Lung (tissue), 12 donors: ENCODE results near the gene ZBTB45. TPM values are rescaled to one million over a fixed set of nuclear protein-coding genes. Genes with fewer than 3 reads are reported as not detected.
A peak's percentile ranks its signal among the peaks of the same experiment; 100 is the strongest.

Experiments used
- ATAC-seq: fragments of 200-7000 bp; cut with Tn5 transposase; one replicate; pipeline ENCODE4 v1.9.1; 2020; ENCODE audit warnings: moderate number of reproducible peaks; ENCODE audit not compliant: insufficient read depth, low FRiP score
- DNase-seq, 3 donors: peaks; one replicate each; pipeline ENCODE4 v3.0.0-alpha.2; 2013 to 2017
- H3K27ac ChIP-seq, 2 donors: one replicate each; pipeline ENCODE4 v1.5.1; 2013; ENCODE audit warnings: mild to moderate bottlenecking in 2 of 2, moderate library complexity in 2 of 2, control low read depth in 1 of 2, inconsistent platforms in 1 of 2, low read depth in 1 of 2, low read length in 1 of 2
- H3K27me3 ChIP-seq, 3 donors: one replicate each; pipeline ENCODE4 v1.5.1; 2013; ENCODE audit warnings: low read length in 2 of 3; ENCODE audit not compliant: control insufficient read depth in 3 of 3, insufficient read depth in 3 of 3
- H3K36me3 ChIP-seq, 4 donors: one replicate each; pipeline ENCODE4 v1.5.1; 2013; ENCODE audit warnings: low read length in 4 of 4, mild to moderate bottlenecking in 1 of 4, moderate library complexity in 1 of 4; ENCODE audit not compliant: control insufficient read depth in 4 of 4, insufficient read depth in 4 of 4
- H3K4me1 ChIP-seq, 5 donors: one replicate each; pipeline ENCODE4 v1.5.1; 2013; ENCODE audit warnings: low read length in 5 of 5, mild to moderate bottlenecking in 2 of 5, moderate library complexity in 1 of 5; ENCODE audit not compliant: control insufficient read depth in 5 of 5, insufficient read depth in 5 of 5
- H3K4me3 ChIP-seq: one replicate; pipeline ENCODE4 v1.5.1; 2013; ENCODE audit warnings: mild to moderate bottlenecking, control low read depth, moderate library complexity
- H3K9ac ChIP-seq, 2 donors: one replicate each; pipeline ENCODE4 v1.5.1; 2013; ENCODE audit warnings: low read length in 2 of 2, control low read depth in 1 of 2; ENCODE audit not compliant: insufficient read depth in 1 of 2
- H3K9me3 ChIP-seq, 4 donors: one replicate each; pipeline ENCODE4 v1.5.1; 2013; ENCODE audit warnings: low read length in 3 of 4, mild to moderate bottlenecking in 1 of 4, moderate library complexity in 1 of 4; ENCODE audit not compliant: control insufficient read depth in 4 of 4, insufficient read depth in 3 of 4
- CTCF ChIP-seq: IDR thresholded peaks from 2 replicates; pipeline ENCODE4 v1.5.1; 2012; ENCODE audit warnings: mild to moderate bottlenecking; ENCODE audit errors: control extremely low read depth, extremely low read depth
- WGBS, 2 donors: extraction: QIAGEN DNeasy Blood & Tissue Kit; methylation state at CpG; one replicate each; pipeline ENCODE4 v1.1.7; 2013; 5-methylcytosine and 5-hydroxymethylcytosine counted together
- polyA plus RNA-seq, 2 donors: library from polyadenylated mRNA; stranded (reverse); fragments of 200-250 nt; gene quantifications; one replicate each; pipeline ENCODE4 v1.2.1, GENCODE V29; 2013
- total RNA-seq, 2 donors: library from RNA; depleted of rRNA in 1 of 2; stranded (reverse); fragments of >200 nt in 1 of 2; gene quantifications; one replicate each; pipeline ENCODE4 v1.2.1, GENCODE V29; 2014 to 2021
- donor health status: control.
- donor health status: control.
- donor health status: Bipolar disorder and iron deficiency.
- donor health status: healthy.
- donor health status: DM: yes; HTN: yes; CAD: no.

The ZBTB45 gene
- total and polyA plus RNA-seq, 4 donors, result 6.0 to 20.2 (median 8.6) TPM

- H3K4me3 ChIP-seq, result no peak overlapping the region
- ATAC-seq, result no peak
- H3K27ac ChIP-seq, result no peak overlapping the region
- H3K27me3 ChIP-seq, result no peaks in the 10 kb centered on the region
- WGBS, 2 donors, result 93 to 95% methylated on average over 18 of the region's 18 CpGs
- TF ChIP-seq CTCF, result no peak
- H3K36me3 ChIP-seq, result peaks cover 13 to 61% (median 54%) of the 10 kb centered on the region in 4 donors
- no peak overlapping the region for H3K9ac ChIP-seq
- no peak for DNase-seq
- peaks cover 6 to 16% (median 10%) of the 10 kb centered on the region in 5 donors for H3K4me1 ChIP-seq
- peaks cover 0 to 2% (median 0%) of the 10 kb centered on the region in 4 donors for H3K9me3 ChIP-seq
These were observed 28.0 kb upstream of the ZBTB45 start for GRCh38 chr19:58547323-58548312.

- DNase-seq (no peak), ATAC-seq (no peak)
- TF ChIP-seq CTCF, result no peak
- WGBS, 2 donors, result 16 to 44% methylated on average over 1 of the region's 1 CpG
- Histone ChIP-seq H3K4me3 (peak overlapping the region; percentile 90), H3K27ac (no peak overlapping the region), H3K27me3 (peaks cover 0 to 2% (median 0%) of the 10 kb centered on the region in 3 donors), H3K9ac (peak overlapping the region in 1 of 2 donors; percentile 81), H3K36me3 (peaks cover 13 to 47% (median 43%) of the 10 kb centered on the region in 4 donors), H3K9me3 (peaks cover 0 to 2% (median 0%) of the 10 kb centered on the region in 4 donors), H3K4me1 (peaks cover 6 to 16% (median 10%) of the 10 kb centered on the region in 5 donors)
These were observed 26.5 kb upstream of the ZBTB45 start for GRCh38 chr19:58546019-58546530.

DNA sequence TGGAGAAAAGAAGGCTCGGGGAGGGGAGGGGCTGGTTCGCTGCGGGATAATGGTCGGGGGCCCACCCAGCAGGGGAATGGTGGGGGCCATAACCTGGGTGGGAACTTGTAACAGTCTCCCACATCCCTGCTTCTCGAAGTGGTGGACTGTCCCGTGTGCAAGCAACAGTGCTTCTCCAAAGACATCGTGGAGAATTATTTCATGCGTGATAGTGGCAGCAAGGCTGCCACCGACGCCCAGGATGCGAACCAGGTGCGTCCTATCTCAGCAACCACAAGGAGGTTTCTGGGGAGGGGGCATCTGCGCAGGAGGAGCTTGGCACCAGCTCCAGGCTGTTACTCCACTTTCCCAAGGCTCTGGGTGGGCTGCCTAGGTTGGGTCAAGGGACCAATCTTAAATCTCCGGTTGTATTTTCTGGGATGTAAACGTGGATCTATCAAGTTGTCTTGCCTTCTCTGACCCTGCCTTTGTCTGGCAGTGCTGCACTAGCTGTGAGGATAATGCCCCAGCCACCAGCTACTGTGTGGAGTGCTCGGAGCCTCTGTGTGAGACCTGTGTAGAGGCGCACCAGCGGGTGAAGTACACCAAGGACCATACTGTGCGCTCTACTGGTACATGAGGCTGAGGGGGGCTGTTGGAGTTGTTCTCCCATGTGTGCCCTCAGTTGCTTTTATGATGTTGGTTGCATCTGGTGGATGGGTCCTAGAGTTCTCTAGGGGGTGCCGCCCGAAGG is 25.8 kb upstream of the ZBTB45 start:
- peaks cover 0 to 2% (median 0%) of the 10 kb centered on the region in 3 donors for H3K27me3 ChIP-seq
- H3K27ac ChIP-seq, result peak overlapping the region in 1 of 2 donors; percentile 20
- no peak for TF ChIP-seq CTCF
- no peak for DNase-seq
- H3K4me1 ChIP-seq, result peaks cover 6 to 16% (median 10%) of the 10 kb centered on the region in 5 donors
- no peak for ATAC-seq
- H3K4me3 ChIP-seq, result peak overlapping the region; percentile 90
- H3K36me3 ChIP-seq, result peaks cover 13 to 41% (median 38%) of the 10 kb centered on the region in 4 donors
- H3K9ac ChIP-seq, result peak overlapping the region; percentile 49 to 81
- 10% methylated on average over 21 of the region's 21 CpGs for WGBS, 2 donors
- H3K9me3 ChIP-seq, result peaks cover 0 to 2% (median 0%) of the 10 kb centered on the region in 4 donors
